ENCODE data around the gene LCA5L. TPM values are rescaled to one million over a fixed set of nuclear protein-coding genes. Genes with fewer than 3 reads are reported as not detected.
"Not testable (repeated sequence)": the region's sequence is repeated elsewhere in the genome, so short reads cannot be mapped to it uniquely, and the experiment has no call there.

The LCA5L gene
- polyA plus RNA-seq, 2 of the 4 experiments (the other 2 are of a cell fraction): 0.90 to 2.8 TPM

- TF ChIP-seq SREBF2 (IDR thresholded peaks at IDR 0.05) (no peak), KDM1A (IDR thresholded peaks at IDR 0.05; ENCODE audit: low read depth) (no peak), PHF8 (IDR thresholded peaks at IDR 0.05; ENCODE audit: borderline replicate concordance, low read depth) (no peak), BHLHE40 (IDR thresholded peaks at IDR 0.05; ENCODE audit: low read depth, low read length) (no peak), EP300 (IDR thresholded peaks at IDR 0.05) (no peak), HOXB13 (CRISPR knock-in tag; IDR thresholded peaks at IDR 0.05; ENCODE audit: low read depth) (no peak), TP53 (CRISPR knock-in tag; IDR thresholded peaks at IDR 0.05) (no peak), RARB (CRISPR knock-in tag; IDR thresholded peaks at IDR 0.05) (no peak), RNF2 (IDR thresholded peaks at IDR 0.05; ENCODE audit: borderline replicate concordance, low read depth) (no peak), ZFP36 (IDR thresholded peaks at IDR 0.05; ENCODE audit: borderline replicate concordance, partially characterized antibody) (no peak), HOXA7 (CRISPR knock-in tag; IDR thresholded peaks at IDR 0.05) (no peak), HDAC2 (IDR thresholded peaks at IDR 0.05) (no peak), NPAS2 (CRISPR knock-in tag; IDR thresholded peaks at IDR 0.05; ENCODE audit: borderline replicate concordance) (no peak), ESRRA (IDR thresholded peaks at IDR 0.05; ENCODE audit: borderline replicate concordance, low read length) (no peak), RFX5 (IDR thresholded peaks at IDR 0.05) (no peak)
- TF ChIP-seq, protein P1, sequence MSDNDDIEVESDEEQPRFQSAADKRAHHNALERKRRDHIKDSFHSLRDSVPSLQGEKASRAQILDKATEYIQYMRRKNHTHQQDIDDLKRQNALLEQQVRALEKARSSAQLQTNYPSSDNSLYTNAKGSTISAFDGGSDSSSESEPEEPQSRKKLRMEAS (IDR thresholded peaks at IDR 0.05): no peak
- TF ChIP-seq, protein P2, sequence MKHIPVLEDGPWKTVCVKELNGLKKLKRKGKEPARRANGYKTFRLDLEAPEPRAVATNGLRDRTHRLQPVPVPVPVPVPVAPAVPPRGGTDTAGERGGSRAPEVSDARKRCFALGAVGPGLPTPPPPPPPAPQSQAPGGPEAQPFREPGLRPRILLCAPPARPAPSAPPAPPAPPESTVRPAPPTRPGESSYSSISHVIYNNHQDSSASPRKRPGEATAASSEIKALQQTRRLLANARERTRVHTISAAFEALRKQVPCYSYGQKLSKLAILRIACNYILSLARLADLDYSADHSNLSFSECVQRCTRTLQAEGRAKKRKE (CRISPR knock-in tag; IDR thresholded peaks at IDR 0.05; ENCODE audit: low read depth): no peak
- TF ChIP-seq, protein P3, sequence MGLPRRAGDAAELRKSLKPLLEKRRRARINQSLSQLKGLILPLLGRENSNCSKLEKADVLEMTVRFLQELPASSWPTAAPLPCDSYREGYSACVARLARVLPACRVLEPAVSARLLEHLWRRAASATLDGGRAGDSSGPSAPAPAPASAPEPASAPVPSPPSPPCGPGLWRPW (IDR thresholded peaks at IDR 0.05): no peak
- TF ChIP-seq, protein P4, sequence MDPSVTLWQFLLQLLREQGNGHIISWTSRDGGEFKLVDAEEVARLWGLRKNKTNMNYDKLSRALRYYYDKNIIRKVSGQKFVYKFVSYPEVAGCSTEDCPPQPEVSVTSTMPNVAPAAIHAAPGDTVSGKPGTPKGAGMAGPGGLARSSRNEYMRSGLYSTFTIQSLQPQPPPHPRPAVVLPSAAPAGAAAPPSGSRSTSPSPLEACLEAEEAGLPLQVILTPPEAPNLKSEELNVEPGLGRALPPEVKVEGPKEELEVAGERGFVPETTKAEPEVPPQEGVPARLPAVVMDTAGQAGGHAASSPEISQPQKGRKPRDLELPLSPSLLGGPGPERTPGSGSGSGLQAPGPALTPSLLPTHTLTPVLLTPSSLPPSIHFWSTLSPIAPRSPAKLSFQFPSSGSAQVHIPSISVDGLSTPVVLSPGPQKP (IDR thresholded peaks at IDR 0.05; ENCODE audit: low read depth, low read length): no peak
- no peak for FAIRE-seq
- Histone ChIP-seq H3K9me3 (no peaks in the 10 kb centered on the region), H3K4me3 (no peak overlapping the region), H3K4me1 (no peaks in the 10 kb centered on the region), H3K27ac (peak overlapping the region in 1 of 2 experiments; percentile 28; a peak in 1 of 6 replicates), H3K4me2 (peak overlapping the region; percentile 56)
- no peak for DNase-seq (ENCODE audit: low read depth in 1 of 2, low spot score in 1 of 2)
- ChIA-PET POLR2A (interaction anchor here (0.9 to 1.1 kb wide), 2 partner anchors 14 to 25 kb away, joined by 4 to 5 read pairs; no protein-coding TSS in a partner anchor), CTCF (interaction anchor here (0.6 to 1.6 kb wide), 12 partner anchors 10 to 69 kb away, joined by 3 to 8 read pairs (median 4); no protein-coding TSS in a partner anchor)
- WGBS (ENCODE audit: missing lambda C conversion rate): 74% methylated on average over 6 of the region's 6 CpGs
- peak; percentile 34 to 50; a peak in 3 of 6 replicates for ATAC-seq
Measured at GRCh38 chr21:39374046-39374445, 71.5 kb downstream of the LCA5L start.

DNA sequence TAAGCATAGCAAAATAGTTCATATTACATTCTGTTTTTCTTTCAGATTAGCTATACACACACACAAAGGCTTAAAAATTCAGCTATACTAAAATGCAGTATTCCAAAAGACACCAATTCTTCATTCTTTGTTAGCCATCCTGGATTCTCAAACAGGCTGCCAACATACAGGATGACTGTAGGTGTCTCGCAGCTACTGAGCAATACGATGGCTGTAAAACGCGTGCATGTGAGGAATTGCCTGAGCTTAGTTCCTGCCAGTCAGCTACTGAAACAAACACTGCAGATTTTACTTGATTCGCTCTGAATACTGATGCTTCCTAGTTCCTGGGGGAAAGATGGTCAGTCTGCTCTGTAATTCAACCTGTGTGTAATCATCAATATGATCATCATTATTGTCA, 71.9 kb downstream of the LCA5L start:
- 3% methylated on average over 5 of the region's 5 CpGs for WGBS (ENCODE audit: missing lambda C conversion rate)
- FAIRE-seq: no peak

GRCh38 chr21:39369896-39370288, 75.7 kb downstream of the LCA5L start:
- H3K4me3 ChIP-seq; H3K9me3 ChIP-seq; FAIRE-seq; DNase-seq (ENCODE audit: low read depth in 1 of 2, low spot score in 1 of 2); ATAC-seq; H3K27ac ChIP-seq; H3K4me1 ChIP-seq; H3K4me2 ChIP-seq: not testable (repeated sequence)
- ChIA-PET CTCF (interaction anchor here (1.0 kb wide), 1 partner anchor 8 kb away, joined by 3 read pairs; no protein-coding TSS in a partner anchor), POLR2A (interaction anchor here (0.6 kb wide), 1 partner anchor 38 kb away, joined by 3 read pairs; no protein-coding TSS in a partner anchor)
- 68% methylated on average over 7 of the region's 7 CpGs for WGBS (ENCODE audit: missing lambda C conversion rate)

More for the DNA sequence above, 71.9 kb downstream of the LCA5L start:
- DNase-seq (ENCODE audit: low read depth in 1 of 2, low spot score in 1 of 2) (peak in 1 of 2 experiments; percentile 56), ATAC-seq (peak; percentile 93 to 95)
- Histone ChIP-seq H3K4me2 (peak overlapping the region; percentile 56), H3K9me3 (no peaks in the 10 kb centered on the region), H3K27ac (peak overlapping the region in 1 of 2 experiments; percentile 28; a peak in 1 of 6 replicates), H3K4me3 (no peak overlapping the region), H3K4me1 (no peaks in the 10 kb centered on the region)
- ChIA-PET POLR2A (interaction anchor here (0.9 to 1.1 kb wide), 2 partner anchors 14 to 24 kb away, joined by 4 to 5 read pairs; no protein-coding TSS in a partner anchor), CTCF (interaction anchor here (0.7 to 1.6 kb wide), 11 partner anchors 10 to 69 kb away, joined by 3 to 8 read pairs (median 4); no protein-coding TSS in a partner anchor)
- TF ChIP-seq RARB (CRISPR knock-in tag; IDR thresholded peaks at IDR 0.05) (no peak), RAD21 (conservative IDR thresholded peaks at IDR 0.05 in 1 of 2, IDR thresholded peaks at IDR 0.05 in 1 of 2) (peak; percentile 19 to 39; a peak in 1 of 5 replicates)

All from A549 (cell line).